K562 treated with DMSO at 1 percent for 12 hours (cell line): Measurements from ENCODE around the gene CCDC40. TPM values are rescaled to one million over a fixed set of nuclear protein-coding genes. Genes with fewer than 3 reads are reported as not detected.

Experiments
- total RNA-seq: library from RNA; unstranded; fragments of 300-600 nt; gene quantifications from 2 replicates; pipeline ENCODE4 v1.2.3, GENCODE V29; 2022; ENCODE audit not compliant: insufficient read depth

The CCDC40 gene, protein sequence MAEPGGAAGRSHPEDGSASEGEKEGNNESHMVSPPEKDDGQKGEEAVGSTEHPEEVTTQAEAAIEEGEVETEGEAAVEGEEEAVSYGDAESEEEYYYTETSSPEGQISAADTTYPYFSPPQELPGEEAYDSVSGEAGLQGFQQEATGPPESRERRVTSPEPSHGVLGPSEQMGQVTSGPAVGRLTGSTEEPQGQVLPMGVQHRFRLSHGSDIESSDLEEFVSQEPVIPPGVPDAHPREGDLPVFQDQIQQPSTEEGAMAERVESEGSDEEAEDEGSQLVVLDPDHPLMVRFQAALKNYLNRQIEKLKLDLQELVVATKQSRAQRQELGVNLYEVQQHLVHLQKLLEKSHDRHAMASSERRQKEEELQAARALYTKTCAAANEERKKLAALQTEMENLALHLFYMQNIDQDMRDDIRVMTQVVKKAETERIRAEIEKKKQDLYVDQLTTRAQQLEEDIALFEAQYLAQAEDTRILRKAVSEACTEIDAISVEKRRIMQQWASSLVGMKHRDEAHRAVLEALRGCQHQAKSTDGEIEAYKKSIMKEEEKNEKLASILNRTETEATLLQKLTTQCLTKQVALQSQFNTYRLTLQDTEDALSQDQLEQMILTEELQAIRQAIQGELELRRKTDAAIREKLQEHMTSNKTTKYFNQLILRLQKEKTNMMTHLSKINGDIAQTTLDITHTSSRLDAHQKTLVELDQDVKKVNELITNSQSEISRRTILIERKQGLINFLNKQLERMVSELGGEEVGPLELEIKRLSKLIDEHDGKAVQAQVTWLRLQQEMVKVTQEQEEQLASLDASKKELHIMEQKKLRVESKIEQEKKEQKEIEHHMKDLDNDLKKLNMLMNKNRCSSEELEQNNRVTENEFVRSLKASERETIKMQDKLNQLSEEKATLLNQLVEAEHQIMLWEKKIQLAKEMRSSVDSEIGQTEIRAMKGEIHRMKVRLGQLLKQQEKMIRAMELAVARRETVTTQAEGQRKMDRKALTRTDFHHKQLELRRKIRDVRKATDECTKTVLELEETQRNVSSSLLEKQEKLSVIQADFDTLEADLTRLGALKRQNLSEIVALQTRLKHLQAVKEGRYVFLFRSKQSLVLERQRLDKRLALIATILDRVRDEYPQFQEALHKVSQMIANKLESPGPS
- total RNA-seq: not detected in 2 replicates

DNA sequence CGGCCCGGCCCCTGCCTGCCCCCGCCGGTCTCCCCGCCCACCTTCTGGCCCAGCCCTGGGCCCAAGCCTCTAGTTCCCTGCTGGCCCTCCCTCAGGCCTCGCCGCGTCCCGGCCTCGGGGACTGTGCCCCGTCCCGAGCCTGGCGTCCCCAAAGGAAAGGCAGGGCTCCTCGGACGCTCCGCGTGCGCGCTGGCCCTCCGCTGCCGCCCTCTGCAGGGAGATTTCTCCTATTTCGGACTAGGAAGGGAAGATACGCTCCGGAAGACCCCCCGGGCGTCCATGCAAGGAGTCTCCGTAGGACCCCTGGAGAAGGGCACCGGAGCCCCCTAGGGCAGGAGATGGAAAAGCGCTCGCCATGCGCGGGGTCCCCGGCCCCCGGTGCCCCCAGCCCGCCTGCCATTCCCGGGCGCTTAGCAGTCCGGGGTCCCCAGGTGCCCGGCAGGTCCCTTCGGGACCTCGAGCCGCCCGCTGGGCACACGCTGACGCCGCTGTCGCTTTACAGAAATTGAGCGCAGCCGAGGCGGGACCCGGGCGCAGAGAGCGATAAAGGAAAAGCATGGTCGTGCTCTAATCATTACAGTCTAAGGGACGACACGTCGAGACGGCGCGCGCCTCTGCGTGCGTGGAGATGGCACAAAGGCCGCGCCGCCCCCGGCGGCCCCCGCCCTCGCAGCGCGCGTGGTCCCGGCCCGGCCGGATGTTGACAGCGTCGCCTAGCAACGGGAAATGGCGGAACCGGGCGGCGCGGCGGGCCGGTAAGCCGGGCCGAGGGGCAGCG lies at the start of gene CCDC40:
CCDC40 (plus strand) TSS at position 706 of the 778 bp plus-strand sequence; CDS start at position 727, 21 bp downstream.

GRCh38 chr17:80035687-80035936 lies 830 bp upstream of the CCDC40 start, which contains the start of gene TBC1D16:
Gene TBC1D16 (minus strand): TSS chr17:80035872. CDS start chr17:80013547, 22,325 bp downstream.

DNA sequence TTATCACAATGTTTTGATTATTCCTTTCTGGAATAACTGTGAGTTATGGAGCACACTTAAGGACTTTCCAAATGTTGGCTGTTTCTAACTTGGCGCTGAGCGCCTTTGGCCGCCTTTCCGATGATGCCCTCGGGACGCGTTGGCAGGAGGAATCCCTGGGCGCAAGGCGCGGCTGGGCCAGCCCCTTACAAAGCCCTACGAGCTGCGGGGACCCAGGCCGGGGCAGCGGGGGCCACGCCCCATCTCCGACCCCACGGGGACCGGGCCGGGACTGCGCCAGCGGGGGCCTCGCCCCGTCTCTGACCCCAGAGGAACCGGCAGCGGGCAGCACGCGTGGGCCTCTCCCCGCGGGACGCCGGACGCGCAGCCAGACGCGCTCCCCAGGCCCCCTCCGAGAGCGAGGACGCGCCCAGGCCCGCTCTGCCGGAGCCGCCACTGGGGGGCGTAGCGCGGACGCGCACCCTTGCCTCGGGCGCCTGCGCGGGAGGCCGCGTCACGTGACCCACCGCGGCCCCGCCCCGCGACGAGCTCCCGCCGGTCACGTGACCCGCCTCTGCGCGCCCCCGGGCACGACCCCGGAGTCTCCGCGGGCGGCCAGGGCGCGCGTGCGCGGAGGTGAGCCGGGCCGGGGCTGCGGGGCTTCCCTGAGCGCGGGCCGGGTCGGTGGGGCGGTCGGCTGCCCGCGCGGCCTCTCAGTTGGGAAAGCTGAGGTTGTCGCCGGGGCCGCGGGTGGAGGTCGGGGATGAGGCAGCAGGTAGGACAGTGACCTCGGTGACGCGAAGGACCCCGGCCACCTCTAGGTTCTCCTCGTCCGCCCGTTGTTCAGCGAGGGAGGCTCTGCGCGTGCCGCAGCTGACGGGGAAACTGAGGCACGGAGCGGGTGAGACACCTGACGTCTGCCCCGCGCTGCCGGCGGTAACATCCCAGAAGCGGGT lies 64.8 kb downstream of the CCDC40 start, which contains the start of gene GAA:
GAA (plus strand) TSS at position 571 of the 935 bp plus-strand sequence. CDS start 3,006 bp downstream, outside the sequence.

DNA sequence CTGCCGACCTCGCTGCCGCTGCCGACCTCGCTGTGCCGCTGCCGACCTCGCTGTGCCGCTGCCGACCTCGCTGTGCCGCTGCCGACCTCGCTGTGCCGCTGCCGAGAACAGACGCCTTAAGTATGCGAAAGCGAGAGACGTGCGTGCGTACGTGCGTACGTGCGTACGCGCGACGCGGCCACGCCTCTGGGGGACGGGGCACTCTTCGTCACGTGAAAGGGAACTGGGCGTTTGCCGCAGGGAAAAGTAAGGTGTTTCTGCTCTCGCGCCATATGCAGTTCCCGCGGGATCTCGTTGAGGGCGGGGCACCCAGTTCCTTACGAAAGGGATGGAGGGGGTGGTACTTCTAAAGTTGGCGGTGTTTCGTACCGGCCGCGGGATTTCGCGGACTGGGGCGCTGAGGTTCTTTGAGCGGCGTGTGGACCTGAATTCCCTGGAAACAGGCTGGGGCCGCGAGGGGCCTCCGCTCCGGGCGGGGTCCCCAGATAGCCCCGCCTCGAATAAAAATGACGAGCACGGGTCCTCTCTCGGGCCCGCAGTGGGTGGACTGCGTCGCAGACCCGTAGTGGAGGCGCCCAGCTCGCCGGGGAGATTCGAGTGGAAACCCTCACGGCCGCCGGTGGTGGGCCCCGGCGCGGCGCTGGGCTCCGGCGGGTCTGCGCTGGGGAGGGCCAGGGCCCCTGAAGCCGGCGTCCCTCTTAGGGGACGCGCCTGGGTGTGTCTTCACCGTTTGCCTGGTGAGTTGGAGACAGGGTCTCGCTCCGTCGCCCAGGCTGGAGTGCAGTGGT lies 110.8 kb downstream of the CCDC40 start, which contains the start of gene EIF4A3:
EIF4A3 (minus strand) TSS at position 94 of the 788 bp plus-strand sequence. CDS start 167 bp downstream, outside the sequence.

Other genes starting within 250 kb of the CCDC40 start
- gene CBX8, start 239.6 kb upstream of the CCDC40 start, total RNA-seq: 4.6 and 6.0 TPM in 2 replicates
- 55.9 and 75.5 TPM in 2 replicates for gene CBX4, start 197.2 kb upstream of the CCDC40 start, total RNA-seq
- 0.17 and 1.7 TPM in 2 replicates for gene TBC1D16, start 770 bp upstream of the CCDC40 start, total RNA-seq
- 6.7 and 11.2 TPM in 2 replicates for gene GAA, start 64.9 kb downstream of the CCDC40 start, total RNA-seq
- gene EIF4A3, start 110.5 kb downstream of the CCDC40 start, total RNA-seq: 101 and 119 TPM in 2 replicates
- gene CARD14, start 133.4 kb downstream of the CCDC40 start, total RNA-seq: 0.46 TPM in 1 of 2 replicates, not detected in the other
- gene SGSH, start 183.7 kb downstream of the CCDC40 start, total RNA-seq: 29.6 and 49.6 TPM in 2 replicates
- gene SLC26A11, start 183.8 kb downstream of the CCDC40 start, total RNA-seq: 5.4 and 14.3 TPM in 2 replicates
- gene RNF213, start 224.2 kb downstream of the CCDC40 start, total RNA-seq: 13.9 and 68.4 TPM in 2 replicates